Measurements from ENCODE around the gene DIO3. TPM values are rescaled to one million over a fixed set of nuclear protein-coding genes. Genes with fewer than 3 reads are reported as not detected.

The DIO3 gene
- total and polyA plus RNA-seq, 4 donors, result 0.91 to 7.1 (median 1.4) TPM

- H3K9ac ChIP-seq (ENCODE audit: insufficient read depth in 1 of 2, low read length in 2 of 2), result no peak overlapping the region
- peaks cover 0 to 3% (median 0%) of the 10 kb centered on the region in 3 donors for H3K27me3 ChIP-seq (ENCODE audit: control insufficient read depth in 3 of 3, insufficient read depth in 3 of 3, low read length in 2 of 3)
- no peak overlapping the region for H3K4me3 ChIP-seq
- WGBS, 2 donors, result 82 to 87% methylated on average over 54 of the region's 54 CpGs
- DNase-seq, result peak; percentile 10 to 42 (median 14)
- TF ChIP-seq, protein P1, sequence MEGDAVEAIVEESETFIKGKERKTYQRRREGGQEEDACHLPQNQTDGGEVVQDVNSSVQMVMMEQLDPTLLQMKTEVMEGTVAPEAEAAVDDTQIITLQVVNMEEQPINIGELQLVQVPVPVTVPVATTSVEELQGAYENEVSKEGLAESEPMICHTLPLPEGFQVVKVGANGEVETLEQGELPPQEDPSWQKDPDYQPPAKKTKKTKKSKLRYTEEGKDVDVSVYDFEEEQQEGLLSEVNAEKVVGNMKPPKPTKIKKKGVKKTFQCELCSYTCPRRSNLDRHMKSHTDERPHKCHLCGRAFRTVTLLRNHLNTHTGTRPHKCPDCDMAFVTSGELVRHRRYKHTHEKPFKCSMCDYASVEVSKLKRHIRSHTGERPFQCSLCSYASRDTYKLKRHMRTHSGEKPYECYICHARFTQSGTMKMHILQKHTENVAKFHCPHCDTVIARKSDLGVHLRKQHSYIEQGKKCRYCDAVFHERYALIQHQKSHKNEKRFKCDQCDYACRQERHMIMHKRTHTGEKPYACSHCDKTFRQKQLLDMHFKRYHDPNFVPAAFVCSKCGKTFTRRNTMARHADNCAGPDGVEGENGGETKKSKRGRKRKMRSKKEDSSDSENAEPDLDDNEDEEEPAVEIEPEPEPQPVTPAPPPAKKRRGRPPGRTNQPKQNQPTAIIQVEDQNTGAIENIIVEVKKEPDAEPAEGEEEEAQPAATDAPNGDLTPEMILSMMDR (IDR thresholded peaks at IDR 0.05; ENCODE audit: control extremely low read depth, extremely low read depth), result no peak
- H3K27ac ChIP-seq (ENCODE audit: low read depth in 1 of 2, low read length in 1 of 2), result no peak overlapping the region
- H3K4me1 ChIP-seq (ENCODE audit: control insufficient read depth in 5 of 5, insufficient read depth in 5 of 5, low read length in 5 of 5), result peaks cover 0 to 3% (median 0%) of the 10 kb centered on the region in 5 donors
- H3K9me3 ChIP-seq (ENCODE audit: control insufficient read depth in 4 of 4, insufficient read depth in 3 of 4, low read length in 3 of 4), result peaks cover 0 to 2% (median 0%) of the 10 kb centered on the region in 4 donors
- no peak for ATAC-seq (ENCODE audit: insufficient read depth, low FRiP score)
- H3K36me3 ChIP-seq (ENCODE audit: control insufficient read depth in 4 of 4, insufficient read depth in 4 of 4, low read length in 4 of 4), result no peaks in the 10 kb centered on the region
Observed at GRCh38 chr14:101584055-101584859, 23.0 kb downstream of the DIO3 start.

GRCh38 chr14:101585211-101585610, 23.9 kb downstream of the DIO3 start:
- TF ChIP-seq, protein P1 (IDR thresholded peaks at IDR 0.05; ENCODE audit: control extremely low read depth, extremely low read depth), result no peak
- DNase-seq, result peak in 1 of 3 donors; percentile 4
- peaks cover 0 to 5% (median 0%) of the 10 kb centered on the region in 5 donors for H3K4me1 ChIP-seq (ENCODE audit: control insufficient read depth in 5 of 5, insufficient read depth in 5 of 5, low read length in 5 of 5)
- H3K4me3 ChIP-seq, result no peak overlapping the region
- no peak for ATAC-seq (ENCODE audit: insufficient read depth, low FRiP score)
- no peaks in the 10 kb centered on the region for H3K36me3 ChIP-seq (ENCODE audit: control insufficient read depth in 4 of 4, insufficient read depth in 4 of 4, low read length in 4 of 4)
- no peak overlapping the region for H3K9ac ChIP-seq (ENCODE audit: insufficient read depth in 1 of 2, low read length in 2 of 2)
- no peaks in the 10 kb centered on the region for H3K9me3 ChIP-seq (ENCODE audit: control insufficient read depth in 4 of 4, insufficient read depth in 3 of 4, low read length in 3 of 4)
- 82 to 92% methylated on average over 6 of the region's 6 CpGs for WGBS, 2 donors
- H3K27ac ChIP-seq (ENCODE audit: low read depth in 1 of 2, low read length in 1 of 2), result no peak overlapping the region
- peaks cover 0 to 3% (median 0%) of the 10 kb centered on the region in 3 donors for H3K27me3 ChIP-seq (ENCODE audit: control insufficient read depth in 3 of 3, insufficient read depth in 3 of 3, low read length in 2 of 3)

GRCh38 chr14:101586531-101587430, 25.5 kb downstream of the DIO3 start:
- ATAC-seq (ENCODE audit: insufficient read depth, low FRiP score), result no peak
- peak in 1 of 3 donors; percentile 7 for DNase-seq
- TF ChIP-seq, protein P1 (IDR thresholded peaks at IDR 0.05; ENCODE audit: control extremely low read depth, extremely low read depth), result no peak

More at GRCh38 chr14:101586531-101587430, 25.5 kb downstream of the DIO3 start:
- no peak overlapping the region for H3K9ac ChIP-seq (ENCODE audit: insufficient read depth in 1 of 2, low read length in 2 of 2)
- no peaks in the 10 kb centered on the region for H3K9me3 ChIP-seq (ENCODE audit: control insufficient read depth in 4 of 4, insufficient read depth in 3 of 4, low read length in 3 of 4)
- 84 to 91% methylated on average over 17 of the region's 17 CpGs for WGBS, 2 donors
- no peak overlapping the region for H3K4me3 ChIP-seq
- no peaks in the 10 kb centered on the region for H3K36me3 ChIP-seq (ENCODE audit: control insufficient read depth in 4 of 4, insufficient read depth in 4 of 4, low read length in 4 of 4)
- H3K27ac ChIP-seq (ENCODE audit: low read depth in 1 of 2, low read length in 1 of 2), result no peak overlapping the region
- H3K27me3 ChIP-seq (ENCODE audit: control insufficient read depth in 3 of 3, insufficient read depth in 3 of 3, low read length in 2 of 3), result peaks cover 0 to 3% (median 0%) of the 10 kb centered on the region in 3 donors
- H3K4me1 ChIP-seq (ENCODE audit: control insufficient read depth in 5 of 5, insufficient read depth in 5 of 5, low read length in 5 of 5), result peaks cover 0 to 7% (median 0%) of the 10 kb centered on the region in 5 donors
